Parathyroid adenoma (tissue), 2 donors: ENCODE results near the gene KCNT1.

Experiments
- H2AFZ ChIP-seq: fragments of 300-600 bp; sonication (generic); one replicate; pipeline ENCODE4 v1.7.0; 2017; ENCODE audit warnings: antibody characterized with exemption, mild to moderate bottlenecking
- H3K27ac ChIP-seq: fragments of 300-600 bp; sonication (generic); one replicate; pipeline ENCODE4 v1.7.0; 2017
- H3K27me3 ChIP-seq: fragments of 300-600 bp; sonication (generic); one replicate; pipeline ENCODE4 v1.7.0; 2017; ENCODE audit warnings: low read length; ENCODE audit not compliant: control insufficient read depth, insufficient read depth
- H3K36me3 ChIP-seq: fragments of 300-600 bp; sonication (generic); one replicate; pipeline ENCODE4 v1.7.0; 2017; ENCODE audit warnings: low read length; ENCODE audit not compliant: control insufficient read depth, insufficient read depth
- H3K4me1 ChIP-seq: fragments of 300-600 bp; sonication (generic); one replicate; pipeline ENCODE4 v1.7.0; 2017; ENCODE audit warnings: control low read depth
- H3K4me2 ChIP-seq: fragments of 300-600 bp; sonication (generic); one replicate; pipeline ENCODE4 v1.7.0; 2017; ENCODE audit warnings: low read length
- H3K4me3 ChIP-seq: fragments of 300-600 bp; sonication (generic); one replicate; pipeline ENCODE4 v1.7.0; 2017; ENCODE audit warnings: low read depth, low read length
- H3K79me2 ChIP-seq: fragments of 300-600 bp; sonication (generic); one replicate; pipeline ENCODE4 v1.7.0; 2017; ENCODE audit warnings: control low read depth
- H3K9ac ChIP-seq: fragments of 300-600 bp; sonication (generic); one replicate; pipeline ENCODE4 v1.7.0; 2017; ENCODE audit warnings: mild to moderate bottlenecking
- H3K9me3 ChIP-seq: fragments of 300-600 bp; sonication (generic); one replicate; pipeline ENCODE4 v1.7.0; 2017; ENCODE audit warnings: low read length; ENCODE audit not compliant: control insufficient read depth
- CTCF ChIP-seq: fragments of 300-600 bp; sonication (generic); IDR thresholded peaks from one replicate; pipeline ENCODE4 v1.7.0; 2017; ENCODE audit warnings: antibody characterized with exemption, mild to moderate bottlenecking
- donor health status: primary hyperparathyroidism.

KCNT1 gene

GRCh38 chr9:135765416-135765815, 63.4 kb downstream of the KCNT1 start:
- Histone ChIP-seq H3K27ac (no peak overlapping the region), H3K4me3 (no peak overlapping the region), H3K79me2 (no peaks in the 10 kb centered on the region), H2AFZ (no peak overlapping the region), H3K9ac (no peak overlapping the region), H3K36me3 (no peaks in the 10 kb centered on the region), H3K9me3 (no peaks in the 10 kb centered on the region), H3K4me2 (no peak overlapping the region), H3K4me1 (no peaks in the 10 kb centered on the region), H3K27me3 (no peaks in the 10 kb centered on the region)
- TF ChIP-seq CTCF = no peak

- H3K36me3 ChIP-seq = no peaks in the 10 kb centered on the region
- H3K27me3 ChIP-seq = no peaks in the 10 kb centered on the region
- no peak overlapping the region for H3K9ac ChIP-seq
- H3K4me3 ChIP-seq = no peak overlapping the region
- no peaks in the 10 kb centered on the region for H3K9me3 ChIP-seq
- no peak overlapping the region for H3K4me2 ChIP-seq
- no peaks in the 10 kb centered on the region for H3K79me2 ChIP-seq
- no peak overlapping the region for H2AFZ ChIP-seq
- H3K27ac ChIP-seq = no peak overlapping the region
- no peaks in the 10 kb centered on the region for H3K4me1 ChIP-seq
- TF ChIP-seq CTCF = no peak
These were observed 64.3 kb downstream of the KCNT1 start for GRCh38 chr9:135766251-135766650.

GRCh38 chr9:135766707-135767106, 64.7 kb downstream of the KCNT1 start:
- no peak overlapping the region for H3K4me3 ChIP-seq
- H3K4me2 ChIP-seq = no peak overlapping the region
- no peaks in the 10 kb centered on the region for H3K9me3 ChIP-seq
- H2AFZ ChIP-seq = no peak overlapping the region
- no peaks in the 10 kb centered on the region for H3K27me3 ChIP-seq
- TF ChIP-seq CTCF = no peak
- no peak overlapping the region for H3K9ac ChIP-seq
- H3K27ac ChIP-seq = no peak overlapping the region
- H3K4me1 ChIP-seq = no peaks in the 10 kb centered on the region
- H3K36me3 ChIP-seq = no peaks in the 10 kb centered on the region
- no peaks in the 10 kb centered on the region for H3K79me2 ChIP-seq

- no peaks in the 10 kb centered on the region for H3K27me3 ChIP-seq
These were observed 66.7 kb downstream of the KCNT1 start for GRCh38 chr9:135768516-135769218.

More at GRCh38 chr9:135768516-135769218, 66.7 kb downstream of the KCNT1 start:
- no peaks in the 10 kb centered on the region for H3K9me3 ChIP-seq
- no peaks in the 10 kb centered on the region for H3K36me3 ChIP-seq
- H3K9ac ChIP-seq = no peak overlapping the region
- no peak for TF ChIP-seq CTCF
- no peaks in the 10 kb centered on the region for H3K79me2 ChIP-seq
- H3K4me1 ChIP-seq = no peaks in the 10 kb centered on the region
- no peak overlapping the region for H2AFZ ChIP-seq
- H3K4me2 ChIP-seq = no peak overlapping the region
- no peak overlapping the region for H3K4me3 ChIP-seq
- H3K27ac ChIP-seq = no peak overlapping the region
